HG02642 (cell line): ENCODE results near the gene RABGAP1L.

Experiments used
- ATAC-seq: cut with Tn5 transposase; IDR thresholded peaks from one replicate; pipeline ENCODE4 v1.9.1; 2021; ENCODE audit warnings: mild to moderate bottlenecking; ENCODE audit not compliant: unreplicated experiment, poor library complexity

The RABGAP1L gene

GRCh38 chr1:174938281-174939007, 779.1 kb downstream of the RABGAP1L start:
- ATAC-seq = no peak

- no peak for ATAC-seq
Measured at GRCh38 chr1:174939775-174940545, 780.6 kb downstream of the RABGAP1L start.

- ATAC-seq = no peak
Measured at GRCh38 chr1:174940646-174941175, 781.4 kb downstream of the RABGAP1L start.

GRCh38 chr1:174942547-174943255, 783.4 kb downstream of the RABGAP1L start:
- ATAC-seq = no peak

GRCh38 chr1:174946031-174946430, 786.7 kb downstream of the RABGAP1L start:
- ATAC-seq = no peak

GRCh38 chr1:174949061-174949460, 789.7 kb downstream of the RABGAP1L start:
- no peak for ATAC-seq

- no peak for ATAC-seq
Measured at GRCh38 chr1:174949645-174950044, 790.3 kb downstream of the RABGAP1L start.

- peak; percentile 57 for ATAC-seq
Measured at GRCh38 chr1:174953285-174954072, 794.2 kb downstream of the RABGAP1L start.

GRCh38 chr1:174954073-174954460, 794.7 kb downstream of the RABGAP1L start:
- peak; percentile 27 for ATAC-seq

GRCh38 chr1:174954671-174955669, 795.6 kb downstream of the RABGAP1L start:
- no peak for ATAC-seq

- ATAC-seq = no peak
Measured at GRCh38 chr1:174956086-174956485, 796.8 kb downstream of the RABGAP1L start.

GRCh38 chr1:174956976-174957375, 797.7 kb downstream of the RABGAP1L start:
- no peak for ATAC-seq

GRCh38 chr1:174957829-174958228, 798.5 kb downstream of the RABGAP1L start:
- no peak for ATAC-seq

GRCh38 chr1:174958396-174958795, 799.1 kb downstream of the RABGAP1L start:
- no peak for ATAC-seq

GRCh38 chr1:174960362-174960761, 801.0 kb downstream of the RABGAP1L start:
- no peak for ATAC-seq

GRCh38 chr1:174963529-174964125, 804.3 kb downstream of the RABGAP1L start:
- ATAC-seq = no peak

- ATAC-seq = no peak
Measured at GRCh38 chr1:174964261-174964971, 805.1 kb downstream of the RABGAP1L start.

GRCh38 chr1:174964972-174965361, 805.6 kb downstream of the RABGAP1L start:
- no peak for ATAC-seq
